AG04449 (cell line): ENCODE measurements around the gene SON.

Source experiments
- CTCF ChIA-PET: fragments of 350-600 bp; formaldehyde crosslinking; extraction: SDS; loops from one replicate; lab custom pipeline; 2021; ENCODE audit warnings: antibody characterized with exemption; lab: Yijun Ruan, JAX
- POLR2A ChIA-PET: fragments of 400-600, 350-600 bp; formaldehyde crosslinking; extraction: SDS; loops from one replicate; lab custom pipeline; 2020; ENCODE audit warnings: antibody characterized with exemption, inconsistent platforms; lab: Yijun Ruan, JAX
- DNase-seq: peaks from one replicate; pipeline ENCODE4 v3.0.0-alpha.2; 2010; ENCODE audit warnings: low read depth, low spot score
- H3K4me3 ChIP-seq: 2 replicates; pipeline ENCODE4 v1.5.1; 2011; ENCODE audit warnings: low read depth, mild to moderate bottlenecking, control low read depth, low read length
- TF ChIP-seq, protein P1 (sequence below): IDR thresholded peaks from one replicate; pipeline ENCODE4 v1.5.1; 2011; ENCODE audit warnings: mild to moderate bottlenecking, moderate library complexity, low read length, control low read depth, inconsistent platforms; ENCODE audit not compliant: insufficient read depth; ENCODE audit errors: missing control alignments

Gene SON

DNA sequence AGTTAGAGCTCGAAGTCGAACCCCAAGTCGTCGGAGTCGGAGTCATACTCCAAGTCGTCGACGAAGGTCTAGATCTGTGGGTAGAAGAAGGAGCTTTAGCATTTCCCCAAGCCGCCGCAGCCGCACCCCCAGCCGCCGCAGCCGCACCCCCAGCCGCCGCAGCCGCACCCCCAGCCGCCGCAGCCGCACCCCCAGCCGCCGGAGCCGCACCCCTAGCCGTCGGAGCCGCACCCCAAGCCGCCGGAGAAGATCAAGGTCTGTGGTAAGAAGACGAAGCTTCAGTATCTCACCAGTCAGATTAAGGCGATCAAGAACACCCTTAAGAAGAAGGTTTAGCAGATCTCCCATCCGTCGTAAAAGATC is 12.1 kb downstream of the SON start:
- TF ChIP-seq, protein P1, sequence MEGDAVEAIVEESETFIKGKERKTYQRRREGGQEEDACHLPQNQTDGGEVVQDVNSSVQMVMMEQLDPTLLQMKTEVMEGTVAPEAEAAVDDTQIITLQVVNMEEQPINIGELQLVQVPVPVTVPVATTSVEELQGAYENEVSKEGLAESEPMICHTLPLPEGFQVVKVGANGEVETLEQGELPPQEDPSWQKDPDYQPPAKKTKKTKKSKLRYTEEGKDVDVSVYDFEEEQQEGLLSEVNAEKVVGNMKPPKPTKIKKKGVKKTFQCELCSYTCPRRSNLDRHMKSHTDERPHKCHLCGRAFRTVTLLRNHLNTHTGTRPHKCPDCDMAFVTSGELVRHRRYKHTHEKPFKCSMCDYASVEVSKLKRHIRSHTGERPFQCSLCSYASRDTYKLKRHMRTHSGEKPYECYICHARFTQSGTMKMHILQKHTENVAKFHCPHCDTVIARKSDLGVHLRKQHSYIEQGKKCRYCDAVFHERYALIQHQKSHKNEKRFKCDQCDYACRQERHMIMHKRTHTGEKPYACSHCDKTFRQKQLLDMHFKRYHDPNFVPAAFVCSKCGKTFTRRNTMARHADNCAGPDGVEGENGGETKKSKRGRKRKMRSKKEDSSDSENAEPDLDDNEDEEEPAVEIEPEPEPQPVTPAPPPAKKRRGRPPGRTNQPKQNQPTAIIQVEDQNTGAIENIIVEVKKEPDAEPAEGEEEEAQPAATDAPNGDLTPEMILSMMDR: no peak
- no peak overlapping the region for H3K4me3 ChIP-seq
- ChIA-PET CTCF (interaction anchor here (1.3 kb wide), 1 partner anchor 13 kb away, joined by 3 read pairs; the partner anchor contains the start of gene GART), POLR2A (interaction anchor here (1.1 kb wide), 1 partner anchor 10 kb away, joined by 3 read pairs; no protein-coding TSS in a partner anchor)
- no peak for DNase-seq

DNA sequence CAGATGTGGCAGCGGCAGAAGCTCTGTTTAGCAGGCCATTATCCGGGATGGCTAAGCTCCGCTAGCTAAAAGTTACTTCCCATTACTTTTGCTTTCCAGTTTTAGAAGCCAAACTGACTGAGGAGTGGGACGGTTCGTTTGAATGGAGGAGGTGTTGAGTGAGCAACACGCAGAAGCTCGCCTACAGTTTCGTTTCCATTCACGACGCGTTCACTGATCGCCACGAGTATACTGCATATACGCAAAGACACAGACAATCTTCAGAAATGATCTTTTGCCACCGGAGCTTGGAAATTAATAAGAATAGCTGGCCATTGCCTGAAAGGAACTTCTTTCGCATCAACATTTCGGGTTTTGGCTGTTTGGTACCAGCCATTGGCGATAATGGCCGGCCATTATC is 14.6 kb downstream of the SON start:
- ChIA-PET CTCF (interaction anchor here (1.0 to 1.2 kb wide), 2 partner anchors 12 to 30 kb away, joined by 3 to 5 read pairs; partner anchors contain the start of gene DONSON), POLR2A (no interaction called here)
- TF ChIP-seq, protein P1: no peak
- H3K4me3 ChIP-seq: no peak overlapping the region
- no peak for DNase-seq

DNA sequence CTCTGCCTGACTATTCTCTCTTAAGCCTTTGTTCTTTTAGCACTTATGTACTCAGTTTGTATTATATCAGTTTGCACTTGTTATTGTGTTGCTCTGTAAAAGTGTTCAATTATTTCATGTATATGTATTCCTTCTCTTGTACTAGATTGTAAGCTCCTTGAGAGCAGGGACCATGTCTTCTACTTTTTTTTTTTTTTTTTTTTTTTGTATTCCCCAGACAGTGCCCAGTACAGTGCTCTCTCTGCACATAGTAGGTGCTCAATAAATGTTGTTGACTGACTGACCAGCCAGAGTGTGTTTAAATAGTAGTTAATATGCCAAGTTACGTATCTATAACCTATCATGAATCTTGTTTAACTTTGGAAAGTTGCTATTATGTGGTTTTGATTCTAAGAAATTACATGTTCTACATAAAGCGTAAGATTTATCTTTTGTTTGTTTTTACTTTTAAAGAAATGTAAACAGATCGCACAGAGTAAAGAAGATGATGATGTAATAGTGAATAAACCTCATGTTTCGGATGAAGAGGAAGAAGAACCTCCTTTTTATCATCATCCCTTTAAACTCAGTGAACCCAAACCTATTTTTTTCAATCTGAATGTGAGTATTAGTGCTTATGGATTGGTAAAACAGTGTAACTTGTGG is 16.1 kb downstream of the SON start:
- ChIA-PET POLR2A (no interaction called here), CTCF (interaction anchor here (0.8 to 1.4 kb wide), 3 partner anchors 47 to 53 kb away, joined by 3 to 4 read pairs (median 4); no protein-coding TSS in a partner anchor)
- no peak for DNase-seq
- TF ChIP-seq, protein P1: no peak
- H3K4me3 ChIP-seq: no peak overlapping the region

DNA sequence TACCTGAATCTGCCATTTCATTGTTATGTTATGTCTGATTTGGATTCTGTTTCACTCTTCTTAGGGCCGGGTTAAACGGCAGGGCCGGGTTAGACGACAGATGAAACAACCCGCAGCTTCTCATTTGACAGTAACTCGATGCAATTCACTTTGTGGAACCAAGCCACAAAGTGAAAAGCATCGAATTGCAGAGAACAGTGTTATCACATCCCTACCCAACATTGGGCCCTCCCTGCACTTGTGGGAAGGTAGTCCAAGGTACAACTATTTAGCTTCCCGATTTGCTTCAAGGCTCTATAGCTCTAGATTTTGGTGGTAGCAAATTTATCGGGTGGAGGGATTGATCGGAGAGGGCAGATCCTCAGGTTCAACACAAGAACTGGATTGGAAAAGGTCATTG is 17.0 kb downstream of the SON start:
- no peak for DNase-seq
- TF ChIP-seq, protein P1: no peak
- ChIA-PET POLR2A (no interaction called here), CTCF (interaction anchor here (1.4 kb wide), 1 partner anchor 46 kb away, joined by 4 read pairs; no protein-coding TSS in a partner anchor)
- no peak overlapping the region for H3K4me3 ChIP-seq

DNA sequence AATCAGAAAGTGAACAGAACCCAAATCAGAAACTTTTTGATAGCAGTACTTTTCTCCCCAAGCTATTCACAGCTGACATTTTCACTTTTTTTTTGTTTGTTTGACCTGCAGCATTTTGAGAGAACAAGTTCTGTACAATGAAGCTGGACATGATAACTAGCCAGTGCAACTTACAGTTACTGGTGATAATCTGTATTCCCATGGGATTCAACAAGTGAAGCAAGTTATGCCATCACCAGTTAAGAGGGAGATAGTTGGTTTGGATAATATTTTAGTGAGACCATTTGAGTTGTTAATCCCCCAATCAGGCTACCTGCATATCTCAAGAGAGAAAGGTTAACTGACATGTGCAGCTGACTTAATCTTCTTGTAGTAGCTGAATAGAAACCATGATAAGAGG is 18.1 kb downstream of the SON start:
- no peak for DNase-seq
- TF ChIP-seq, protein P1: no peak
- no peak overlapping the region for H3K4me3 ChIP-seq
- POLR2A ChIA-PET: interaction anchor here (1.1 kb wide), 1 partner anchor 9 kb away, joined by 3 read pairs; no protein-coding TSS in a partner anchor
- CTCF ChIA-PET: no interaction called here

DNA sequence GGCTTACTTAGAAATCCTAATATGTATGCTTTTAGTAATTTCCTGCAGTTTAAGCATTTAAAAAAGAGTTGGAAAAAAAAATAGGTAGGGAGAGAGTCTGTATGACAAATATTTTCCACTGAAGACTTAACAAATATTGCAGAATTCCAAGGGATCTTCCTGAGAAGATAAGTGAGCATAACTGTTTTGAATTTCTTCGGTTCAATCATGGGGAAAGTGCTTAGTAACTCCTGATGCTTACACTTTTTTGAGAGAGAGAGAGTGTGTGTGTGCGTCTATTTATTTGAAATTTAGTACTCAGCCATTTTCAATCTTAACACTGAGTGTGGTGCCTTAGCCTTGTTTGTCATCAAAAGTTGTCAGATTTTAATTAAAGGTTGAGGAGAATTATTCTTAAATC is 18.5 kb downstream of the SON start:
- ChIA-PET CTCF (no interaction called here), POLR2A (interaction anchor here (1.1 kb wide), 1 partner anchor 10 kb away, joined by 3 read pairs; no protein-coding TSS in a partner anchor)
- TF ChIP-seq, protein P1: no peak
- H3K4me3 ChIP-seq: no peak overlapping the region
- no peak for DNase-seq
